C4-2B (cell line): ENCODE measurements around the gene RIN3.

Source experiments
- CTCF ChIP-seq: fragments of 450-650 bp; conservative IDR thresholded peaks from 2 replicates; pipeline ENCODE4 v1.5.1; 2017; ENCODE audit warnings: mild to moderate bottlenecking
- ZFX ChIP-seq: fragments of 450-650 bp; IDR thresholded peaks from 2 replicates; pipeline ENCODE4 v1.6.1; 2017

DNA sequence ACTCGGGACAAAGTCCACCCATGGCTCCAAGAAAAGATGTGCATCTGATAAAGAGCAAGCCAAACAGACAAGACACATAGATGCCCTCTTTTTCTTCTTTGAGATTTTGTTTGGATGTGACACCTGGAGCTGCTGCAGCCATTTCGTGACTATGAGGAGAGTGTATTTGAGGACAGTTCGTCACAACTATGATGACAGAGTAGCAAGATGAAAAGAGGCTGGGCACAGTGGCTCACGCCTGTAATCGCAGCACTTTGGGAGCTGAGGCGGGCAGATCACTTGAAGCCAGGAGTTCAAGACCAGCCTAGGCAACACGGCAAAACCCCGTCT lies 213.3 kb downstream of the RIN3 start:
- TF ChIP-seq CTCF, result no peak
- no peak for TF ChIP-seq ZFX
